ENCODE data around the gene AAMP.

Gene AAMP

DNA sequence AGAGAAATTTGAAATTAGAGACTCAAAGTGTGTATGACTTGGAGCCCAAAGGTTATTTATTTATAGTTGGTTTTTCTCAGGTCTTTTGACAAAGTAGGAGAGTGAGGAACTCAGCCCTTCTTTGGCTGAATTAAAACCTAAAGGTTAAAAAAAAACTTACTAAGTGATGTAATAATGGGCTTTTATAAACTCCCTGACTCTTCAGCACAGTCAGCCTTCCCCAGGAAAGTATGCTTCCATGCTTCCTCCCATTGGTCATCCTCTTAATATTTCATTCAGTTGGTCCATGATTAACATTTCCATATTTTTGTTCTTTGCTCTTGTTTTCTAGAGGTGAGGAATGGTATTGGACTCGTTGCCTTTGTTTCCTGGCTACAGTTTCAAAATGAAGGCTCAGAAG lies 45.8 kb downstream of the AAMP start:
- TF ChIP-seq FOXM1 (IDR thresholded peaks at IDR 0.05; ENCODE audit: borderline replicate concordance, low read depth): no peak
- TF ChIP-seq TCF12 (IDR thresholded peaks at IDR 0.05; ENCODE audit: low read depth): no peak
- TF ChIP-seq, protein P1, sequence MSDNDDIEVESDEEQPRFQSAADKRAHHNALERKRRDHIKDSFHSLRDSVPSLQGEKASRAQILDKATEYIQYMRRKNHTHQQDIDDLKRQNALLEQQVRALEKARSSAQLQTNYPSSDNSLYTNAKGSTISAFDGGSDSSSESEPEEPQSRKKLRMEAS (IDR thresholded peaks at IDR 0.05): no peak

DNA sequence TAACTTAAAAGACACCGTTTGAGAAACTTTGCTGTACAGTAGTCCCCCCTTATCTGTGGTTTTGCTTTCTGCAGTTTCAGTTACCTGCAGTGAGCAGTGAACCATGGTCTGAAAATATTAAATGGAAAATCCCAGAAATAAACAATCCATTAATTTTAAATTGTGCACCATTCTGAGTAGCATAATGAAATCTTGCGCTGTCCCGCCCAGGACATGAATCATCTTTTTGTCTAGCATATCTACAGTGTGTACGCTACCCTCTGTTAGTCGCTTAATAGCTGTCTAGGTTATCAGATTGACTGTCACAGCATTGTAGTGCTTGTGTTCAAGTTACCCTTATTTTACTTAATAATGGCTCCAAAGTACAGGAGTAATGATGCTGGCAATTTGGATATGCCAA lies 46.9 kb downstream of the AAMP start:
- TF ChIP-seq YY1 (IDR thresholded peaks at IDR 0.05; ENCODE audit: low read depth) (no peak), NFIC (IDR thresholded peaks at IDR 0.05) (no peak), RAD21 (IDR thresholded peaks at IDR 0.05; ENCODE audit: low read depth) (no peak)
- TF ChIP-seq, protein P2, sequence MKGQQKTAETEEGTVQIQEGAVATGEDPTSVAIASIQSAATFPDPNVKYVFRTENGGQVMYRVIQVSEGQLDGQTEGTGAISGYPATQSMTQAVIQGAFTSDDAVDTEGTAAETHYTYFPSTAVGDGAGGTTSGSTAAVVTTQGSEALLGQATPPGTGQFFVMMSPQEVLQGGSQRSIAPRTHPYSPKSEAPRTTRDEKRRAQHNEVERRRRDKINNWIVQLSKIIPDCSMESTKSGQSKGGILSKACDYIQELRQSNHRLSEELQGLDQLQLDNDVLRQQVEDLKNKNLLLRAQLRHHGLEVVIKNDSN (IDR thresholded peaks at IDR 0.05): no peak

DNA sequence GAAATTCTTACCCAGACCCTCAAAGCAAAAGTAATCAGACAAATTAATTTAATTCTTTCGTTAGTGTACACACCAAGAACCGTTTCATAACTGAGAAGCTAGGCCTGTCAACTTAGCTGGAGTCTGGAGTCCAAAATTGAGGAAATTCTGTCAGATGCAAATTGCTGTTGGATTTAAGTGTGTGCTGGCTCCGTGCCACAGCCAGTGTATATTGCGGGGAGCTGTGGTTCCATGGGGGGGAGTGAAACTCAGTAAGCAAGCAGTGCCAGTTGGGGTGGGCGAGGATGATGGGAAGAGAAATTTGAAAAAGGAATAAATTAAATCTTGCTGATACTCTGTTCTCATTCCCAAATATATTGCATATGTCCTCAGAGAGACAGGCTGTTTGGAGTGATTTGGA lies 48.9 kb downstream of the AAMP start:
- TF ChIP-seq TAF1 (IDR thresholded peaks at IDR 0.05; ENCODE audit: low read depth) (no peak), NFIC (IDR thresholded peaks at IDR 0.05) (no peak)

DNA sequence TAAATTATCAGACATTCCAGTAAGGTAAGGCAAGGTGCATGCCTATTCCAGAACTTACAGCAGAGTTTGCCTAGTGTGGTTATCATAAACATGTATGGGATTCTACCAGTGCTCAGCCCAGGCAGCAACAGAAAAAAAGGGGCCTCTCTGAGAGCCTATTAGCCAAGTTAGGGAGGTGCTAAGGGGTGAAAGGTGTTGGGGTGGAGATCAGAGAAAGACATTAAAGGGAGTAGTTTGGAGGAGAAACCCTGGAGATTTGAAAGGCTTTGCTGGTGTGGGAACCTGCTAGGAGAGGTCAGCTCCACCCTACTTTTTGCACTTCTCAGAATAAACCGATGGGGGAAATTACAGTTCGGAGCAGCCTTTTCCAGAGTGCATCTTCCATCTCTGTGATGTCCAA lies 50.0 kb downstream of the AAMP start:
- TF ChIP-seq EP300 (IDR thresholded peaks at IDR 0.05; ENCODE audit: borderline replicate concordance) (no peak), TEAD4 (IDR thresholded peaks at IDR 0.05) (no peak), RAD21 (IDR thresholded peaks at IDR 0.05; ENCODE audit: low read depth) (no peak), CEBPB (IDR thresholded peaks at IDR 0.05) (no peak), ZBTB7A (IDR thresholded peaks at IDR 0.05; ENCODE audit: low read depth) (no peak), YY1 (IDR thresholded peaks at IDR 0.05; ENCODE audit: low read depth) (no peak), EGR1 (IDR thresholded peaks at IDR 0.05) (no peak), TAF1 (IDR thresholded peaks at IDR 0.05; ENCODE audit: low read depth) (no peak), TCF12 (IDR thresholded peaks at IDR 0.05; ENCODE audit: low read depth) (no peak), FOXM1 (IDR thresholded peaks at IDR 0.05; ENCODE audit: borderline replicate concordance, low read depth) (no peak), NFIC (IDR thresholded peaks at IDR 0.05) (no peak), CREB1 (IDR thresholded peaks at IDR 0.05; ENCODE audit: low read depth) (no peak)
- TF ChIP-seq, protein P3, sequence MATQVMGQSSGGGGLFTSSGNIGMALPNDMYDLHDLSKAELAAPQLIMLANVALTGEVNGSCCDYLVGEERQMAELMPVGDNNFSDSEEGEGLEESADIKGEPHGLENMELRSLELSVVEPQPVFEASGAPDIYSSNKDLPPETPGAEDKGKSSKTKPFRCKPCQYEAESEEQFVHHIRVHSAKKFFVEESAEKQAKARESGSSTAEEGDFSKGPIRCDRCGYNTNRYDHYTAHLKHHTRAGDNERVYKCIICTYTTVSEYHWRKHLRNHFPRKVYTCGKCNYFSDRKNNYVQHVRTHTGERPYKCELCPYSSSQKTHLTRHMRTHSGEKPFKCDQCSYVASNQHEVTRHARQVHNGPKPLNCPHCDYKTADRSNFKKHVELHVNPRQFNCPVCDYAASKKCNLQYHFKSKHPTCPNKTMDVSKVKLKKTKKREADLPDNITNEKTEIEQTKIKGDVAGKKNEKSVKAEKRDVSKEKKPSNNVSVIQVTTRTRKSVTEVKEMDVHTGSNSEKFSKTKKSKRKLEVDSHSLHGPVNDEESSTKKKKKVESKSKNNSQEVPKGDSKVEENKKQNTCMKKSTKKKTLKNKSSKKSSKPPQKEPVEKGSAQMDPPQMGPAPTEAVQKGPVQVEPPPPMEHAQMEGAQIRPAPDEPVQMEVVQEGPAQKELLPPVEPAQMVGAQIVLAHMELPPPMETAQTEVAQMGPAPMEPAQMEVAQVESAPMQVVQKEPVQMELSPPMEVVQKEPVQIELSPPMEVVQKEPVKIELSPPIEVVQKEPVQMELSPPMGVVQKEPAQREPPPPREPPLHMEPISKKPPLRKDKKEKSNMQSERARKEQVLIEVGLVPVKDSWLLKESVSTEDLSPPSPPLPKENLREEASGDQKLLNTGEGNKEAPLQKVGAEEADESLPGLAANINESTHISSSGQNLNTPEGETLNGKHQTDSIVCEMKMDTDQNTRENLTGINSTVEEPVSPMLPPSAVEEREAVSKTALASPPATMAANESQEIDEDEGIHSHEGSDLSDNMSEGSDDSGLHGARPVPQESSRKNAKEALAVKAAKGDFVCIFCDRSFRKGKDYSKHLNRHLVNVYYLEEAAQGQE (IDR thresholded peaks at IDR 0.05; ENCODE audit: low read depth): no peak
- TF ChIP-seq, protein P1 (IDR thresholded peaks at IDR 0.05): no peak
- TF ChIP-seq, protein P2 (IDR thresholded peaks at IDR 0.05): no peak

DNA sequence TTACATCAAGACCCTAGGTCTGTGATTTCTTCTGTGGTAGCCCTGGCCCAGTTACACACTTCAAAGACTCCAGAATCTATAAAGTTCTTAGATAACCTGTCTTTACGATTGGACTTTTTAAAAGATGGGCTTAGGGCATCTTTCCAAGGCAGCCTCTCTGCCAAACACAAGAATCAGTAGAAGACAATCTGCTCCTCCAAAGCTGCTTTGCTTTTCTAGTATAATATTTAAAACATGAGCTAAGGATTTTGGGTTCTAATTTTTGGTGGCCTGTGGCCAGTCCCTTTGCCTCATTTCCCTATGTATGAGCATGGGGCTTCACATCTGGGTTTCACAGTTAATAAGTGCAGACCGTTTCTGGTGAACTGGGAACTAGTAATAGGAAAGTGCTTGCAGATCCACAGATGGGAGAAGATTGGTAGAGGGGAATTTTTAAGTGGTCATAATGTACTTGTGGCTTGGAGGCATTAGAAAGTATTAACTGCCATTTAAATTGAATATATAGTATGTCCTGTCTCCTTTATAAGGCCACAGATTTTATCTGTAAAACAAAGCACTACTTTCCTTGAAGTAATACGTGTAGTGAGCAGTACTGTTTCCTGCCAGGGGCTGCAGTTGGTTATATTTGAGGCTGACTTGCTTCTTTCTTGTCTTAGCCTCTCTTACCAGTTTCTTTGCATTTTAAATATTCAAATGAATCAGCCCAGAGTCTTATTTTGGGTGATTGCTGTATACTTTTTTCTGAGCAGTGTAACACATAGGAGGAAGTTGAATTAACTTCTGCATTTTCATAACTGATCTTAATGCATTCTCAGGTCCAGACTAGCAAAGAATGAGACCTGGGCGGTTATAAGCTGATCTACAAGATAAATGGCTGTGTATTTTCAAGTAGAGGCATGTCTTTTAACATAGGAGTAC lies 51.4 kb downstream of the AAMP start:
- TF ChIP-seq CREB1 (IDR thresholded peaks at IDR 0.05; ENCODE audit: low read depth) (no peak), TEAD4 (IDR thresholded peaks at IDR 0.05) (no peak), EP300 (IDR thresholded peaks at IDR 0.05; ENCODE audit: borderline replicate concordance) (no peak), RAD21 (IDR thresholded peaks at IDR 0.05; ENCODE audit: low read depth) (no peak), EGR1 (IDR thresholded peaks at IDR 0.05) (no peak), TCF12 (IDR thresholded peaks at IDR 0.05; ENCODE audit: low read depth) (no peak)
- TF ChIP-seq, protein P3 (IDR thresholded peaks at IDR 0.05; ENCODE audit: low read depth): no peak
- TF ChIP-seq, protein P1 (IDR thresholded peaks at IDR 0.05): no peak
- TF ChIP-seq, protein P2 (IDR thresholded peaks at IDR 0.05): no peak
